ENCODE data around the gene LIPM.

- TF ChIP-seq BHLHE40 (IDR thresholded peaks at IDR 0.05; ENCODE audit: borderline replicate concordance) (no peak), SUZ12 (IDR thresholded peaks at IDR 0.05) (no peak), LEF1 (IDR thresholded peaks at IDR 0.05; ENCODE audit: borderline replicate concordance) (no peak), FOXA1 (IDR thresholded peaks at IDR 0.05) (no peak), NFRKB (IDR thresholded peaks at IDR 0.05) (no peak), TARDBP (IDR thresholded peaks at IDR 0.05) (no peak), CTBP1 (IDR thresholded peaks at IDR 0.05; ENCODE audit: borderline replicate concordance) (no peak), FOXM1 (IDR thresholded peaks at IDR 0.05; ENCODE audit: borderline replicate concordance) (no peak), ZNF384 (IDR thresholded peaks at IDR 0.05) (no peak)
Measured at GRCh38 chr10:88866454-88866853, 63.9 kb downstream of the LIPM start.

All from HEK293T (cell line).